OCI-LY7 (cell line): ENCODE data around the gene STAT5A. TPM values are rescaled to one million over a fixed set of nuclear protein-coding genes. Genes with fewer than 3 reads are reported as not detected.

Source experiments
- BruUV-seq: library from RNA; stranded (reverse); fragments of 400-500 nt; replicated peaks from 2 replicates; lab custom pipeline; 2021; lab: Mats Ljungman, UMichigan
- CTCF ChIA-PET: fragments of 300-600 bp; sonication (Branson Sonifier 250); formaldehyde crosslinking; loops from one replicate; lab custom pipeline; 2022; ENCODE audit warnings: antibody characterized with exemption; ENCODE audit not compliant: unreplicated experiment; lab: Charles Lee
- POLR2A ChIA-PET: fragments of 300-600 bp; sonication (Branson Sonifier 250); formaldehyde crosslinking; loops from one replicate; lab custom pipeline; 2022; ENCODE audit warnings: antibody characterized with exemption; lab: Charles Lee
- DNase-seq: peaks from one replicate; pipeline ENCODE4 v3.0.0-alpha.2; 2015; ENCODE audit warnings: low spot score
- H2AFZ ChIP-seq: fragments of 200-600 bp; sonication (generic), shearing (Covaris generic); 2 replicates; pipeline ENCODE4 v1.6.1; 2014; ENCODE audit warnings: mild to moderate bottlenecking, antibody characterized with exemption, low read length, moderate library complexity
- H3K27ac ChIP-seq: fragments of 200-600 bp; sonication (generic); 2 replicates; pipeline ENCODE4 v1.5.1; 2014; ENCODE audit warnings: mixed run types, low read depth, mild to moderate bottlenecking, moderate library complexity, low read length, inconsistent platforms; ENCODE audit not compliant: poor library complexity, severe bottlenecking
- H3K36me3 ChIP-seq: fragments of 200-600 bp; sonication (generic); 2 replicates; pipeline ENCODE4 v1.6.1; 2014; ENCODE audit warnings: mild to moderate bottlenecking, antibody characterized with exemption, low read length, moderate library complexity, mixed read lengths; ENCODE audit not compliant: insufficient read depth
- H3K4me1 ChIP-seq: fragments of 200-600 bp; sonication (generic); 2 replicates; pipeline ENCODE4 v1.5.1; 2014; ENCODE audit warnings: mild to moderate bottlenecking, low read length; ENCODE audit not compliant: insufficient read depth, poor library complexity, severe bottlenecking
- H3K4me2 ChIP-seq: fragments of 200-600 bp; sonication (generic); 2 replicates; pipeline ENCODE4 v1.6.1; 2014; ENCODE audit warnings: mild to moderate bottlenecking, low read length
- H3K4me3 ChIP-seq: fragments of 200-600 bp; sonication (generic); 2 replicates; pipeline ENCODE4 v1.5.1; 2014; ENCODE audit warnings: mild to moderate bottlenecking, low read depth, low read length; ENCODE audit not compliant: poor library complexity, severe bottlenecking
- H3K79me2 ChIP-seq: fragments of 200-600 bp; sonication (generic); 2 replicates; pipeline ENCODE4 v1.6.1; 2016; ENCODE audit warnings: low read depth, mild to moderate bottlenecking, low read length, moderate library complexity, mixed read lengths; ENCODE audit not compliant: insufficient read depth
- H3K9me2 ChIP-seq: fragments of 200-600 bp; sonication (generic); 2 replicates; pipeline ENCODE4 v1.6.1; 2016; ENCODE audit warnings: mild to moderate bottlenecking, low read length, mixed read lengths; ENCODE audit not compliant: insufficient read depth
- H3K9me3 ChIP-seq: fragments of 200-600 bp; sonication (generic); 2 replicates; pipeline ENCODE4 v1.6.1; 2014; ENCODE audit warnings: mild to moderate bottlenecking, mixed run types, low read length, mixed read lengths
- H4K20me1 ChIP-seq: fragments of 200-600 bp; sonication (generic); 2 replicates; pipeline ENCODE4 v1.6.1; 2014; ENCODE audit warnings: mild to moderate bottlenecking, antibody characterized with exemption, low read length, moderate library complexity, mixed read lengths; ENCODE audit not compliant: insufficient read depth
- EZH2phosphoT487 ChIP-seq: fragments of 200-600 bp; sonication (generic); IDR thresholded peaks from 2 replicates; pipeline ENCODE4 v1.6.1; 2018; ENCODE audit warnings: low read depth, borderline replicate concordance, mild to moderate bottlenecking, mixed run types, antibody characterized with exemption, low read length, moderate library complexity, mixed read lengths
- intact Hi-C: fragments of 100-400 bp; cut with micrococcal nuclease; formaldehyde crosslinking; loops from one replicate; pipeline ENCODE4 v1.10.0; 2022; ENCODE audit not compliant: unreplicated experiment
- total RNA-seq, 2 experiments: library from RNA; depleted of rRNA in 1 of 2; stranded (reverse); fragments of >200 nt in 1 of 2; shearing (Covaris generic) in 1 of 2; gene quantifications; 2 replicates each; pipeline ENCODE4 v1.2.3, GENCODE V29; 2014 to 2022
- TF ChIP-seq, protein P1 (sequence below): fragments of 200-600 bp; sonication (generic); conservative IDR thresholded peaks from 2 replicates; pipeline ENCODE4 v1.5.1; 2014; ENCODE audit warnings: mild to moderate bottlenecking, antibody characterized with exemption, low read length, moderate library complexity, mixed read lengths

Gene STAT5A
- total RNA-seq, 2 experiments from 2014 or later = 1.9 to 7.9 TPM

DNA sequence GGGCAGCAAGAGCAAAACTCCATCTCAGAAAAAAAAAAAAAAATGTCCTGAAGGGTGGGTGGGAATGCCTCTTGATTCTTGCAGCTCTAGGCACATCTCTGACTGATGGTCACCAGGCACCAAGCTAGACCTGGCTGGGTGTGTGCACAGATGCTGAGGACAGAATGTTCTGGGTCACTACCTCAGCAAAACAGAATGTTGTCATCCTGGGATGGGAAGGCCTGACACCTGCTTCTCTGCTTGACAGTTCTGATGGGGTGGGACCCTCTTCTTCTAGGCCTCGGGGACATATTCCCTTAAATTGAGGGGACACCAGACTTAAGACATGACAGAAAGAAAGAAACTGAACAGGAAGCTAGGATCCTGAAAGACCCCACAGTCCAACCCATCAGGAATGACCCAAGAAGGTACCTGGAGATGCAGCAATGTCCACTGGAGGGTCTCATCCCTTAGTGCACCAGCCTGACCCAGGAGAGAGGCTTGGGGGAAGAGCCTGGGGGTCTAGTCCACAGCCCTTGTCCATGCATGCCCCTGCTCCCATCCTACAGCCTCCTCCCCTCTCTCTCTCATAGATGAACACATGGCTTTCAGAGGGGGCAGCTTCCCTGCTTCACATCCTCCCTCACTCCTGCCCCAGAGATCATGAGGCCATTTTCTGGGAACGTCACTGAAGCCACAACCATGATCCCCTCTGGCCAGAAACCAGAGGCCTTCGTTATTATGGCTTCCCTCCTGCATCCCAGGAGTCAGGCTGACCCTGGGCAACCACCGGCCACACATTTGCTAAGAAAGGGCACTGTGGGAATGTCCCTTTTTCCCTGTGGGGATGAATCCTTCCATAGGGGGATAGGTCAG, 8.3 kb upstream of the STAT5A start:
- TF ChIP-seq EZH2phosphoT487 = no peak
- TF ChIP-seq, protein P1, sequence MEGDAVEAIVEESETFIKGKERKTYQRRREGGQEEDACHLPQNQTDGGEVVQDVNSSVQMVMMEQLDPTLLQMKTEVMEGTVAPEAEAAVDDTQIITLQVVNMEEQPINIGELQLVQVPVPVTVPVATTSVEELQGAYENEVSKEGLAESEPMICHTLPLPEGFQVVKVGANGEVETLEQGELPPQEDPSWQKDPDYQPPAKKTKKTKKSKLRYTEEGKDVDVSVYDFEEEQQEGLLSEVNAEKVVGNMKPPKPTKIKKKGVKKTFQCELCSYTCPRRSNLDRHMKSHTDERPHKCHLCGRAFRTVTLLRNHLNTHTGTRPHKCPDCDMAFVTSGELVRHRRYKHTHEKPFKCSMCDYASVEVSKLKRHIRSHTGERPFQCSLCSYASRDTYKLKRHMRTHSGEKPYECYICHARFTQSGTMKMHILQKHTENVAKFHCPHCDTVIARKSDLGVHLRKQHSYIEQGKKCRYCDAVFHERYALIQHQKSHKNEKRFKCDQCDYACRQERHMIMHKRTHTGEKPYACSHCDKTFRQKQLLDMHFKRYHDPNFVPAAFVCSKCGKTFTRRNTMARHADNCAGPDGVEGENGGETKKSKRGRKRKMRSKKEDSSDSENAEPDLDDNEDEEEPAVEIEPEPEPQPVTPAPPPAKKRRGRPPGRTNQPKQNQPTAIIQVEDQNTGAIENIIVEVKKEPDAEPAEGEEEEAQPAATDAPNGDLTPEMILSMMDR = no peak
- Histone ChIP-seq H3K4me3 (no peak overlapping the region), H3K79me2 (0 out of 2 replicates have a peak, but pooled peaks cover 6% of the 10 kb centered on the region), H3K36me3 (no peaks in the 10 kb centered on the region), H3K4me2 (no peak overlapping the region), H3K9me2 (no peaks in the 10 kb centered on the region), H3K27ac (no peak overlapping the region), H3K4me1 (peaks cover 10% of the 10 kb centered on the region), H4K20me1 (no peaks in the 10 kb centered on the region), H3K9me3 (no peaks in the 10 kb centered on the region), H2AFZ (no peak overlapping the region)
- ChIA-PET POLR2A (interaction anchor here (0.5 to 0.7 kb wide), 2 partner anchors 11 to 628 kb away, joined by 3 to 5 read pairs; no protein-coding TSS in a partner anchor), CTCF (no interaction called here)
- BruUV-seq = no TSS peak
- intact Hi-C loops = loop anchor here (10.0 kb wide), 1 partner anchor 55 kb away; no protein-coding TSS in a partner anchor
- no peak for DNase-seq

DNA sequence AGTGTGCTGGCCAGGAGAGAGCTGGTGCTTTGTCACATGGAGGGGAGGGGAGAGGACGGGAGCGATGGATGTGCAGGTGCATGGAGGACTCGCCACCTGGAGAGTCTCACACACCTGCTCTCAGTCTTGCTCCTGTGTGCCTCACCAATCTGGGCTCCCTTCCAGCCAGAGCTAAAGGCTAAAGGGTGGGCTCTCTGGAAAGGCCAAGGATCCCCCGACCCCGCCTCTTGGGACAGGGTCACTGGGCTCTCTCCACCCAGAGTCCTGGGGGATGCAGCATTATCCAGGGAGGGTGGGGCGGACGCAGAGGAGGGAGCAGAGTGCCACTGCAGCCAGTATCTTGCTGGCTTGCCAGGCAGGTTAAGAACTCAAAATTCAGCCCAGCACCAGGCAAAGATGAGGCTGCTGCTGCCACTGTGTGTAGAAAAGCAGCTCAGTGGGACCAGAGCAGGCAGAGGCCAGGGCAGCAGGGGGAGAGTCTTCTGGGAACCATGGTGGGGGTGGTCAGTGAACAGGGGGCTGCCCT, 6.7 kb upstream of the STAT5A start:
- no TSS peak for BruUV-seq
- POLR2A ChIA-PET = interaction anchor here (1.0 kb wide), 1 partner anchor 22 kb away, joined by 3 read pairs; no protein-coding TSS in a partner anchor
- peaks cover 6% of the 10 kb centered on the region for H3K4me1 ChIP-seq
- intact Hi-C loops = no loop called here
- CTCF ChIA-PET = no interaction called here
- no peaks in the 10 kb centered on the region for H3K9me2 ChIP-seq
- no peak overlapping the region for H3K4me2 ChIP-seq
- no peaks in the 10 kb centered on the region for H3K9me3 ChIP-seq
- no peak overlapping the region for H2AFZ ChIP-seq
- H4K20me1 ChIP-seq = no peaks in the 10 kb centered on the region
- H3K36me3 ChIP-seq = no peaks in the 10 kb centered on the region
- H3K4me3 ChIP-seq = no peak overlapping the region
- H3K27ac ChIP-seq = no peak overlapping the region
- no peaks in the 10 kb centered on the region for H3K79me2 ChIP-seq
- TF ChIP-seq, protein P1 = no peak
- TF ChIP-seq EZH2phosphoT487 = no peak
- DNase-seq = no peak
